Measurements from ENCODE around the gene LAMTOR2. TPM values are rescaled to one million over a fixed set of nuclear protein-coding genes. Genes with fewer than 3 reads are reported as not detected.

Gene LAMTOR2
- total and polyA plus RNA-seq, 12 donors, result 49.4 to 105 (median 61.1) TPM

DNA sequence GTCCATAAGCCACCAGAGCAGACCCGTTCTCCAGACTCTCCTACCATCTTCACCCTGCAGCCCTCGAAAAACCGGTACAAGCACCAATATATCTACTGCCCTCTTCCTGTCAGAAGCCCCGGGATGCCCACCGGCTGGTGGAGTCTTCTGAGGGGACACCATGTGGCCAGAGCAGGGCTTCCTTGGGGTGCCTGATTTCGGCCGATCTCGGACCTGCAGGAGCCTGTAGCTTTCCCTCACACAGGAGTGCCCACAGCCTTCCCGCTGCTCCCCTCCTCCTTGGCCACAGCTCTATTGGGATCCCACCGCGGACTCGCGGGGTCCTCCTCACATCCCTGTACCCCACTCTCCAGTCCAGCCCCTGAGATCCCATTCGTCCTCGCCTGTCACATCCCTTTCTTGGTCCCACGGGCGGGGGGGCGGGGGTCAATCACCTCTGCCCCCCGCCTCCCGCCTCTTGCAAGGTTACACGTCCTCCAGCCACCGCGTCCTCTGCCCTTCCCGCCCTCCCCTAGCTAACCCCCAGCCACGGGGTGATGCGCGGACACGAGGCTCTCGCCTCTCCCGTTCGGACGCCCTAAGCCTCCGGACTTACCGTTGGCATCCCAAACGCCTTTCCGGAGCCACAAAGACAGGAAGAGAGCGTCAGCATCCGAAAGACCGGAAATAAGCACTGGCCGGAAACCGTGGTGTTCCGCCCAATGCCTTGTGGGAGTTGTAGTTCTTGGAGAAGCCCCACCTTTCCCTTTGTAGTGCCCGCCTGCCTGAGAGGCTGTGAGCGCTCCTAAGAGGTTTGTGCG is 34.1 kb upstream of the LAMTOR2 start, which contains the start of gene SSR2:
SSR2 (minus strand) TSS at position 659 of the 800 bp plus-strand sequence. CDS start 784 bp downstream, outside the sequence.
- intact Hi-C loops (cut with DNase I), result loop anchor here in 3 of 10 donors (5.0 kb wide), 2 partner anchors 37 to 47 kb away; no protein-coding TSS in a partner anchor
- DNase-seq (peak; percentile 75 to 93), ATAC-seq (peak; percentile 95 to 99 (median 99))
- Histone ChIP-seq H3K4me3 (peak within 1 kb of the TSS; percentile 56 to 98 (median 80)), H3K27me3 (no peaks in the 10 kb centered on the region), H3K27ac (peak within 1 kb of the TSS; percentile 63 to 98 (median 92)), H3K36me3 (peaks cover 0 to 44% (median 21%) of the 10 kb centered on the region in 9 donors), H3K4me1 (peaks cover 3 to 24% (median 13%) of the 10 kb centered on the region in 9 donors), H3K9me3 (no peaks in the 10 kb centered on the region)
- 1% methylated on average over 45 of the region's 45 CpGs for WGBS, 2 donors
- TF ChIP-seq, protein P1, sequence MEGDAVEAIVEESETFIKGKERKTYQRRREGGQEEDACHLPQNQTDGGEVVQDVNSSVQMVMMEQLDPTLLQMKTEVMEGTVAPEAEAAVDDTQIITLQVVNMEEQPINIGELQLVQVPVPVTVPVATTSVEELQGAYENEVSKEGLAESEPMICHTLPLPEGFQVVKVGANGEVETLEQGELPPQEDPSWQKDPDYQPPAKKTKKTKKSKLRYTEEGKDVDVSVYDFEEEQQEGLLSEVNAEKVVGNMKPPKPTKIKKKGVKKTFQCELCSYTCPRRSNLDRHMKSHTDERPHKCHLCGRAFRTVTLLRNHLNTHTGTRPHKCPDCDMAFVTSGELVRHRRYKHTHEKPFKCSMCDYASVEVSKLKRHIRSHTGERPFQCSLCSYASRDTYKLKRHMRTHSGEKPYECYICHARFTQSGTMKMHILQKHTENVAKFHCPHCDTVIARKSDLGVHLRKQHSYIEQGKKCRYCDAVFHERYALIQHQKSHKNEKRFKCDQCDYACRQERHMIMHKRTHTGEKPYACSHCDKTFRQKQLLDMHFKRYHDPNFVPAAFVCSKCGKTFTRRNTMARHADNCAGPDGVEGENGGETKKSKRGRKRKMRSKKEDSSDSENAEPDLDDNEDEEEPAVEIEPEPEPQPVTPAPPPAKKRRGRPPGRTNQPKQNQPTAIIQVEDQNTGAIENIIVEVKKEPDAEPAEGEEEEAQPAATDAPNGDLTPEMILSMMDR (IDR thresholded peaks at IDR 0.05), result no peak

DNA sequence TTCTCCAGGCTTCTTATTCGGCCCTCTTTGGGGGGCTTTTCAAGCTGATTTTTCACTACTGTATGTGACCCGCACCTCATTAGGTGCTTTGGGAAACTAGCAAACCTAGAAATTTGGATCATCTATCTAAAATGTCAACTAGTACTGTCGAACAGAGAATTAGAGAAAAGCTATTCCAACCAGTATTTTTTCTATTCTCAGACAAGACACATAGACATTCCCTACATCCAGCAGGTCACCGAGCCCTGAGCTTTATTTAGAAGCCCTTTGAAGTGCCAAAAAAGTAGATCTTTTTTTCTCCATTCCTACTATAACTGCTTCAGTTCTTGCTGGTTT is 33.5 kb upstream of the LAMTOR2 start:
- intact Hi-C loops (cut with DNase I), result loop anchor here in 3 of 10 donors (5.0 kb wide), 2 partner anchors 36 to 46 kb away; no protein-coding TSS in a partner anchor
- WGBS, 2 donors, result 4% methylated on average over 4 of the region's 4 CpGs

DNA sequence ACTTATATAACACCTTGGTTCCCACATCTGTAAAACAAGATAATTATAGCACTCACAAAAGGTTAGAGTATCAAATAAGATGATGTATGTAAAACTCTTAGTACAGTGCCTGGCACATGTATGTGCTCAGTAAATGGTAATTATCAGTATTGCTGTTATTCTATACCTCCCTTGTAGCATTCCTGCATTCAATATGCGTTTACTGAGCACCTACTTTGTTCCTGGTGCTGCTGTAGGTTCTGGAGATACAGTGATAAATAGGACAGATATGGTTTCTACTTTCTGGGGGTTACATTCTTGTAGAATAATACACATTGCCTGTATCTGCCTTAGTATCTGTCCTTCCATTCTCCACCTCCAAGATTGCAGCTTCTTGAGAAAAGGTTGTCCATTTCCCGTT is 32.6 kb upstream of the LAMTOR2 start:
- ATAC-seq (no peak), DNase-seq (no peak)
- intact Hi-C loops (cut with DNase I), result loop anchor here in 3 of 10 donors (5.0 kb wide), 2 partner anchors 35 to 45 kb away; no protein-coding TSS in a partner anchor
- peaks cover 3 to 25% (median 15%) of the 10 kb centered on the region in 9 donors for H3K4me1 ChIP-seq
- H3K4me3 ChIP-seq, result no peak overlapping the region
- H3K36me3 ChIP-seq, result peaks cover 0 to 30% (median 13%) of the 10 kb centered on the region in 9 donors
- WGBS, 2 donors, result 69 to 73% methylated on average over 2 of the region's 2 CpGs
- no peaks in the 10 kb centered on the region for H3K27me3 ChIP-seq
- H3K27ac ChIP-seq, result no peak overlapping the region
- TF ChIP-seq, protein P1 (IDR thresholded peaks at IDR 0.05), result no peak
- H3K9me3 ChIP-seq, result no peaks in the 10 kb centered on the region

More for the DNA sequence above, 33.5 kb upstream of the LAMTOR2 start:
- DNase-seq, result no peak
- Histone ChIP-seq H3K27me3 (no peaks in the 10 kb centered on the region), H3K36me3 (peaks cover 0 to 39% (median 21%) of the 10 kb centered on the region in 9 donors), H3K4me1 (peaks cover 3 to 25% (median 15%) of the 10 kb centered on the region in 9 donors), H3K9me3 (no peaks in the 10 kb centered on the region), H3K27ac (peak overlapping the region in 9 of 10 donors; percentile 82 to 98 (median 93)), H3K4me3 (peak overlapping the region in 9 of 10 donors; percentile 70 to 98 (median 81))
- ATAC-seq, result no peak
- TF ChIP-seq, protein P1 (IDR thresholded peaks at IDR 0.05), result no peak

DNA sequence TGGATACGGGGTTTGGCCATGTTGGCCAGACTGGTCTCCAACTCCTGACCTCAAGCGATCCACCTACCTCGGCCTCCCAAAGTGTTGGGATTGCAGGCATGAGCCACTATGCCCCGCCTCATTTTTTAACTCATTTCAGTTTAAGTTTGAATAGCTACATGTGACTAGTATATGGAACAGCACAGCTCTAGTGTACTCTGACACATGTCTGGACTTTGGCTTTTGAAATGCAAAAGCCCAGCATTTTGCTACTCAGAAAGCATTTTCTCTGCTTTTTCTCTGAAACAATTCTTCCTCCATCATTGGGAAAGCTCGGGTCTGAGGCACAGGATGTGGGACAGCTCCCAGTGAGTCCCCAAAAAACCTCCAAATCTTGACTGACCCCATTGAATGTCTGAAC is 29.8 kb upstream of the LAMTOR2 start:
- H3K36me3 ChIP-seq, result peaks cover 0 to 1% (median 0%) of the 10 kb centered on the region in 9 donors
- TF ChIP-seq, protein P1 (IDR thresholded peaks at IDR 0.05), result no peak
- H3K27ac ChIP-seq, result no peak overlapping the region
- no peak overlapping the region for H3K4me3 ChIP-seq
- no peaks in the 10 kb centered on the region for H3K27me3 ChIP-seq
- DNase-seq (no peak), ATAC-seq (no peak)
- WGBS, 2 donors, result 80 to 82% methylated on average over 5 of the region's 5 CpGs
- H3K9me3 ChIP-seq, result no peaks in the 10 kb centered on the region
- H3K4me1 ChIP-seq, result peaks cover 3 to 12% (median 6%) of the 10 kb centered on the region in 9 donors
- intact Hi-C loops (cut with DNase I), result loop anchor here in 3 of 10 donors (5.0 kb wide), 2 partner anchors 32 to 42 kb away; no protein-coding TSS in a partner anchor

Data from heart right ventricle (tissue), 16 donors.